SIG-M5 (cell line): Measurements from ENCODE around the gene CSNK1D.
A peak's percentile ranks its signal among the peaks of the same experiment; 100 is the strongest.

Experiments used
- DNase-seq: peaks from one replicate; lab custom pipeline; 2025; lab: John Stamatoyannopoulos, UW

CSNK1D gene

GRCh38 chr17:82310877-82311276 is 37.4 kb upstream of the CSNK1D start:
- no peak for DNase-seq

DNA sequence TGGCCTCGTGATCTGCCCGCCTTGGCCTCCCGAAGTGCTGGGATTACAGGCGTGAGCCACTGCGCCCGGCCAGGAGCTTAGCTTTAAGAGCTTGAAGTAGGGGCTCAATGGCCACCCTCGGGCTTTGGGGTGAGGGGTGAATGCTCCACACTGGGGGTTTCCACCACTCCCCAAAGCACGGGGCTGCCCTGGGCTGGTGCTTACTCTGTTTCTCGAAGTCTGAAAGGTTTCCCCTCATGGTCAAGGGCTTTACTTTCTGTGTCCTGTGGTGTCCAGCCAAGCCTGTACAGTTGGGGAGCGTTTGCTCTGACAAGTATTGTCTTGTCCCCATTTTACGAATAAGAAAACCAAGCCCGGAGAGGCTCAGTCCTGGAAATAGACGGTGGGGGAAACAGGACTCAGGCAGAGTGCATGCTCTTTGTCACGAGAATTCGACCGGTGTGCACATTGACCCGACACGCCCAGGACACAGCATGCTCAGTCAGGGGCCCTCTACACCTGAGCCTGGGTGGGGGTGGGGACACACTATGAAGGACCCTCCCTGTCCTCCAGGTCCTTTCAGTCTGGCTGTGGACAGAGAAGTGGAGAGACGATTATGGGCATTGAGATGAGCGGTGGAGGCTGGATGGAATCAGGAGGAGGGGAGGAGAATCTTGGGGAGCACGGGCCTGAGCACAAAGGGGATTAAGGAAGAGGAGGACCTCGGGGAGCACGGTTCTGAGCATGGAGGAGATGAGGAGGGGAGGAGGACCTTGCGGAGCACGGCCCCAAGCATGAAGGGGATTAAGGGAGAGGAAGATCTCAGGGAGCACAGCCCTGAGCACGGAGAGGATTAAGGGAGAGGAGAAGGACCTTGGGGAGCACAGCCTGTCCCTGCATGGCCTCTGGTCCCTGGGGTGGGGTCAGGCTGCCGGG is 36.4 kb upstream of the CSNK1D start:
- no peak for DNase-seq

DNA sequence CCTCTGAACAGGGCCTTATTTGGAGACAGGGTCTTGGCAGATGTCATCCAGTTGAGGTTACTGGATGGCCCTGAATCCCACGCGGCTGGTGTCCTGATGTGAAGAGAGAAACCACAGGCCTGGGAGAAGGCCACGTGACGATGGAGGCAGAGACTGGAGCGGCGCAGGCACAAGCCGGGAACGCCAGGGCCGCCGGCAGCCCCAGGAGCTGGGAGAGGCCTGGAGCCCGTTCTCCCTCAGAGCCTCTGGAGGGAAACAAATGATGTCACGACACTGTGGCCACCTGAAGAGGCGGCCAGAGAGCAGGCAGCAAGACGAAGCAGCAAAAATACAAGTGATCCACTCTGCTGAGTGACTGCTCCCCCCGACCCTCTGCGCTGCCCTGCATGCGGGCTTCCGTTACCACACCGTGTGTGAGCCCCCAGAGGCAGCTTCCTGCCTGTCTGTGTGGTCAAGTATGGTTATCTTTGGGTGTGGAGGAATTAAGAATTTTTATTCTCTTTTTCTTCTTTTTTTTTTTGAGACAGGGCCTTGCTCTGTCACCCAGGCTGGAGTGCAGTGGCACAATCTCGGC is 32.3 kb upstream of the CSNK1D start:
- DNase-seq = no peak

- DNase-seq = no peak
These were observed 31.6 kb upstream of the CSNK1D start for GRCh38 chr17:82304826-82305726.

GRCh38 chr17:82303944-82304808 is 30.7 kb upstream of the CSNK1D start:
- DNase-seq = no peak

DNA sequence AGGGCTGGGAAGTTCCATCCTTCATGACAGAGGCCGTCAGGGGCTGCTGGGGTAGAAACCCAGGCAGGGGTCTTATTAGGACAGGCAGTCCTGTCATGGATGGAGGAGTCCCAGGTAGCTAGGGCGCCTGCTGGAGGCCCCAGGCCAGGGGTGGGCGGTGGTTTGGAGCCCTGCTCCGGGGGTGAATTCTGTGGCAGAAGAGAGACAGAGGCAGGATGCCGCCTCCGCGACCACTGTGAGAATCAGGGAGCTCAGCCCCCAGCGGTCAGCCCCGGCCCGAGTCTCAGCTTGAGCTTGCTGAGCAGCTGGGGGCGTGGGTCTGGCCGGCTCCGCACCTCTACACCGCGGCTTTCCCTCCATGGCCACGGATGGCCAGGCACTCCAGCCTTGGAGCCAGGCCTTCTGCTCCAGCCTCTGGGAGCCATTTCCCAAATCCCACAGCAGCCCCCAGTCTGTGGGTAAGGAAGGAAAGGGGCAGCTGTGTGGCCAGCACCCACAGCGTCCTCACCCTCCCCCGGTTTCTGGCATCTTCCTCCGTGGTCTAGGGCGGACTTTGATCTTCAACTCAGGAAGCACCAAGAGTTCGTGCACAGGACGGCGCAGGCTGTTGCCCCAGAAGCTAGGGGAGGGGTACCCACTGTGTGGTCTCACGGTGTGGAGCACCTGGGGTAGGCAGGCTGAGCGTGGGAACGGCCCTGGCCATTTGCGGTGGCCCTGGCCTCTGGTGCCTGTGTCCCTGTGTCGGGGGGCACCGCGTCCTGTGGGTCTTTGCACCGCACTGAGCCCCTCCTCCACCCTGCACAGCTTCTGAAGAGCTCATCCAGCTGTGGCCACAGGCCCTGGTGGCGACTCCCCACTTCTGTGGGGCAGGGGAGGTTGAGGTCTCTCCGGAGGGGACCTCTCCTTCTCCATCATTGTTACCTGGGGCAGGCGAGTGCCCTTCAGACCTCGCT is 29.8 kb upstream of the CSNK1D start:
- no peak for DNase-seq

DNA sequence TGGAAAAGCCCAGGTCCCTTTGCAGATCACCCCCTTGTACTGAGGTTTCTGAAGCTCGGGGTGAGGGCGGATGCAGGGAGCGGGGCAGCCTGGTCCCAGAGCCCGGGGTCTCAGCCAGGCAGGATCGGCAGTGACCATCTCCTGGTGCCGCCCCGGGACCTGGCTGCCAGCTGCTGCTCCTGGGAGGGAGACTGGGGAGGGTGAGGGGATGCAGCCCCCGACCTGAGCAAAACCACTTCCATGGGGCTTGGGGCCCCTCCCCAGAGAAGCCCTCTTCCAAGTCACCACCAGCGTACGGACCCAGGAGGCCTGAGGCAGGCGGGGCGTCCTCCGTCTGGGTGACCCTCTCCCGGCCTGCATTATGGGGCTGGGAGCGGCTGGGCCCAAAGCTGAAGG is 29.1 kb upstream of the CSNK1D start:
- DNase-seq = no peak

DNA sequence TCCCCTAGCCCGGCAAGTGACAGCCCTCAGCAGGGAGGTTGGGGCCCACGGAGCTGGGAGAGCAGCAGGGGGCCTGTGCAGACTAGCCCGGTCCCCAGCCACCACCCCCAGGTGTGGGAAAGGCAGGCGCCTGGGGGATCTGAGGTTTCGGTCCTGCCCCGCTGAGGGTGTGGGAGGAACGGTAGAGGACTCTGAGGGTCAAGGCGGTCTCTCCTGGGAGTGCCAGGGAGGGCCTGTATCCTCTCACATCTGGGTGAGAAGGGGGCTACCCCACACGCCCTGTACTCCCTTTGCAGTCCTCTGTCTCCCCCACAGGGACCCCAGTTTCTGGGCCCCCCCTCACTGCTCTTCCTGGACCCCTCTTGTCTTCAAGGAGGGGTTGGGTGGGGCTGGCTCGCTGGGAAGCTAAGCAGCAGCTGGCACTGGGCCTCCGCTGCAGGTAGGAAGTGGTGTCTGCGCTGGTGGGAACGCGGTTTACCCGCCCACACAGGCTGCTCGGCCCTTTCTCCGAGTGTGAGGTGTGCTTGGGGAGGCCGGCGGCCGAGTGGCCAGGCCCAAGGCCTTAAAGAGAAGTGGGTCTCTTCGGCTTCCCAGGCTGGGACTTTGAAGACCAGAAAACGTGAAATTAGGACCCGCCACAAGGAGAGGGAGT is 28.5 kb upstream of the CSNK1D start:
- DNase-seq = no peak

GRCh38 chr17:82301300-82301915 is 27.9 kb upstream of the CSNK1D start:
- no peak for DNase-seq

DNA sequence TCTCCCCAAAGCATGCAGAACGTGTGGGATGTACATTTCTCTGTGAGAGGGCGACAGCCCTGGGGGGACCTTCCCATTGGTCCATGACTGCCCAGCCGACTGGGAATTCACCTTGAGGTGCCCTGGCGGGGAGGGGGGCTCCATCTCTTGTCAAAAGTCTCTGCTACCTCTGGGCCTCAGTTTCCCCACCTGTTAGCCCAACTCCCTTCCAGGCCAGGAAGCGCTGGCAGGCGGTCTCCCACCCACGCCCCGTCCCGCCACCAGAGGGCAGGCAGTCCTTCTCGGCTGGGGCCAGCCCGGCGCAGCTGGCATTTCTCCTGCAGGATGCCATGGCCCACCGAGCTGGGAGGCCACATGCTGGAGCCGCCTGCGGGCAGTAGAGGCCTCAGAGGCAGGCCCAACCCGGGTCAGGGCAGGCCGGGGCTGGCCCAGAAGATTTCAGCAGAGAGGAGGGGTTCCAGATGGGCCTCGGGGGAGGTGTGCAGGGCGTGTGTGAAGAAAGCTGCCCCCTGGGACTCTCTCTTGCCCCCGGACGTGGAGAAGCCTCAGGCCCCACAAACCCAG is 27.3 kb upstream of the CSNK1D start:
- no peak for DNase-seq

DNA sequence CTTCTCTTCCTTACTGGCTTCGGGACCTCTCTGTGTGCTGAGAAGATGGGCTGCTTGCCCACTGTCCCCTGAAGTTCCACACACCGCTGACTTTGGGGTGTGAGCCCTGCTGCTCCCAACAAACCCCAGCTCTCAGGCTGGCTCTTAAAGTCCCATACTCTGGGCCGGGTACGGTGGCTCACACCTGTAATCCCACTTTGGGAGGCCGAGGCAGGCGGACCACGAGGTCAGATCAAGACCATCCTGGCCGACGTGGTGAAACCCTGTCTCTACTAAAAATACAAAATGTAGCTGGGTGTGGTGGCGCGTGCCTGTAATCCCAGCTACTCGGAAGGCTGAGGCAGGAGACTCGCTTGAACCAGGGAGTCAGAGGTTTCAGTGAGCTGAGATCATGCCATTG is 26.7 kb upstream of the CSNK1D start:
- DNase-seq = no peak

DNA sequence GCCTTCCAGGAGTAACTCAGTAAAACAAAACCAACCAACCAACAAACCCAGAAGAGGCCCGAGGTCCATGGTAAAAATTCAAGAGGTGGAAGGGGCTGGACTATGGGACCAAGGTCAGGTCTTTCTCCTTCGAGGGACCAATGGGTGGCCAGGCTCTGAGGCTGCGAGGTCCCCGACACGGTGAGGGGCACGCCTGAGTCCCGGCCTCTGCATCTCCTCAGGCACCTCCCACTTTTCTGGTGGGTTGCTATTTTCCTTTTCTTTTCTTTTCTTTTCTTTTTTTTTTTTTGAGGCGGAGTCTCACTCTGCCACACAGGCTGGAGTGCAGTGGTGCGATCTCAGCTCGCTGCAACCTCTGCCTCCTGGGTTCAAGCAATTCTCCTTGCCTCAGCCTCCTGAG is 26.0 kb upstream of the CSNK1D start:
- no peak for DNase-seq

GRCh38 chr17:82298538-82299421 is 25.3 kb upstream of the CSNK1D start:
- DNase-seq = no peak

- DNase-seq = peak; percentile 49
These were observed 24.4 kb upstream of the CSNK1D start for GRCh38 chr17:82297714-82298537.

DNA sequence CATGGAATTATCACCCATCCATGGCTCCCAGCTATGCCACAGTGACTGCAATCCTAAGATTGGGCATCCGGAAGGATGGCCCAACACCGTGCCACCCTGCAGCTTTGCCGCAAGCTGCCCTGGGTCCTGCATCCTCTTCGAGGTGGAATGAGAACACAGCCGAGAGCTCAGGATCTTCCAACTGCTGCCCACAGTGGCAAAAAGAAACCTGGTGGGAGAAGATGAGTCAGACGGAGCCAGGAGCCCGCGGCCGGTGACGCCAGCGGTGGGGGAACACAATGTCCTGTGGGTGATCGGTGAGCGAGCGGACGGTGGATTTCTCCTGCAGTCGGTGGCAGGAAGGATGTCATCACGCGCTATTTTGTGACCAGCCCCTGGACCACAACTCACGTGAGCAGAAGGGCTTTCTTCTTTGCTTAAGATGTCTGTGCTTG is 23.8 kb upstream of the CSNK1D start:
- no peak for DNase-seq

- no peak for DNase-seq
These were observed 23.2 kb upstream of the CSNK1D start for GRCh38 chr17:82296511-82297279.

- no peak for DNase-seq
These were observed 21.9 kb upstream of the CSNK1D start for GRCh38 chr17:82295472-82295814.
